ENCODE results near the gene HOXB2. TPM values are rescaled to one million over a fixed set of nuclear protein-coding genes. Genes with fewer than 3 reads are reported as not detected.

The HOXB2 gene
- total RNA-seq: 10 to 100 TPM; 18.9 to 22.3 TPM
- long read RNA-seq, donor 1, partial matches to known transcripts: 4 of 12 reads
- long read RNA-seq, donor 1, other reads (novel, unspliced or antisense): 4 of 12 reads
- long read RNA-seq, donor 2, transcript HOXB2-201 (2 exons, 1,562 nt): major isoform, 42 of 59 reads
- long read RNA-seq, donor 2, partial matches to known transcripts: 0 of 59 reads
- long read RNA-seq, donor 2, other reads (novel, unspliced or antisense): 17 of 59 reads

GRCh38 chr17:48545022-48545375 is at the start of gene HOXB2:
Gene HOXB2, minus strand, starts transcription at chr17:48545109. Its CDS starts 198 bp downstream, at chr17:48544911.
- intact Hi-C loops (cut with DNase I): no loop called here

GRCh38 chr17:48593840-48594537 is 49.1 kb upstream of the HOXB2 start:
- intact Hi-C loops (cut with DNase I): loop anchor here (5.0 to 10.0 kb wide), 2 partner anchors 239 to 242 kb away; no protein-coding TSS in a partner anchor
- peak; percentile 94 for DNase-seq (ENCODE audit: low spot score)

More at GRCh38 chr17:48545022-48545375, at the start of gene HOXB2:
- no peak for DNase-seq (ENCODE audit: low spot score)

- DNase-seq (ENCODE audit: low spot score): no peak
- intact Hi-C loops (cut with DNase I): loop anchor here (5.0 to 10.0 kb wide), 2 partner anchors 238 to 241 kb away; no protein-coding TSS in a partner anchor
Measured at GRCh38 chr17:48593126-48593829, 48.4 kb upstream of the HOXB2 start, which contains the start of gene HOXB5. Gene HOXB5, minus strand, starts transcription at chr17:48593779. Its CDS starts 97 bp downstream, at chr17:48593682.

GRCh38 chr17:48592577-48592976 is 47.7 kb upstream of the HOXB2 start:
- DNase-seq (ENCODE audit: low spot score): no peak
- intact Hi-C loops (cut with DNase I): loop anchor here (5.0 to 10.0 kb wide), 2 partner anchors 238 to 240 kb away; no protein-coding TSS in a partner anchor

- intact Hi-C loops (cut with DNase I): loop anchor here (5.0 to 10.0 kb wide), 2 partner anchors 237 to 240 kb away; no protein-coding TSS in a partner anchor
- DNase-seq (ENCODE audit: low spot score): no peak
Measured at GRCh38 chr17:48592057-48592514, 47.2 kb upstream of the HOXB2 start.

- intact Hi-C loops (cut with DNase I): loop anchor here (5.0 to 10.0 kb wide), 2 partner anchors 237 to 239 kb away; no protein-coding TSS in a partner anchor
- DNase-seq (ENCODE audit: low spot score): no peak
Measured at GRCh38 chr17:48591255-48592056, 46.5 kb upstream of the HOXB2 start.

- intact Hi-C loops (cut with DNase I): loop anchor here (1.0 to 10.0 kb wide), 3 partner anchors 97 to 238 kb away; no protein-coding TSS in a partner anchor
Measured at GRCh38 chr17:48590607-48591161, 45.8 kb upstream of the HOXB2 start.

GRCh38 chr17:48589831-48590606 is 45.1 kb upstream of the HOXB2 start, which contains the start of gene HOXB3:
Gene HOXB3, minus strand, starts transcription at chr17:48590241. Its CDS starts 37,767 bp downstream, at chr17:48552474.
- intact Hi-C loops (cut with DNase I): loop anchor here (1.0 to 10.0 kb wide), 3 partner anchors 97 to 238 kb away; no protein-coding TSS in a partner anchor
- DNase-seq (ENCODE audit: low spot score): no peak

More at GRCh38 chr17:48590607-48591161, 45.8 kb upstream of the HOXB2 start:
- DNase-seq (ENCODE audit: low spot score): no peak

GRCh38 chr17:48589060-48589830 is 44.3 kb upstream of the HOXB2 start:
- DNase-seq (ENCODE audit: low spot score): no peak
- intact Hi-C loops (cut with DNase I): no loop called here

GRCh38 chr17:48588528-48588927 is 43.6 kb upstream of the HOXB2 start:
- DNase-seq (ENCODE audit: low spot score): no peak
- intact Hi-C loops (cut with DNase I): no loop called here

- intact Hi-C loops (cut with DNase I): no loop called here
- no peak for DNase-seq (ENCODE audit: low spot score)
Measured at GRCh38 chr17:48588074-48588415, 43.1 kb upstream of the HOXB2 start.

- intact Hi-C loops (cut with DNase I): no loop called here
- DNase-seq (ENCODE audit: low spot score): no peak
Measured at GRCh38 chr17:48587276-48588073, 42.6 kb upstream of the HOXB2 start.

- intact Hi-C loops (cut with DNase I): no loop called here
- no peak for DNase-seq (ENCODE audit: low spot score)
Measured at GRCh38 chr17:48586355-48587258, 41.7 kb upstream of the HOXB2 start.

GRCh38 chr17:48584223-48584741 is 39.4 kb upstream of the HOXB2 start:
- intact Hi-C loops (cut with DNase I): no loop called here
- DNase-seq (ENCODE audit: low spot score): no peak

- DNase-seq (ENCODE audit: low spot score): no peak
- intact Hi-C loops (cut with DNase I): no loop called here
Measured at GRCh38 chr17:48583708-48584222, 38.9 kb upstream of the HOXB2 start.
